H1 (cell line): ENCODE data around the gene COMMD2. TPM values are rescaled to one million over a fixed set of nuclear protein-coding genes. Genes with fewer than 3 reads are reported as not detected.

Source experiments
- GTF2F1 ChIP-seq: IDR thresholded peaks from 2 replicates; pipeline ENCODE4 v1.6.1; 2012; ENCODE audit warnings: low read depth, low read length, improper control_type of control experiment, borderline replicate concordance
- JUND ChIP-seq: IDR thresholded peaks from 2 replicates; pipeline ENCODE4 v1.6.1; 2011; ENCODE audit warnings: mild to moderate bottlenecking, improper control_type of control experiment, low read length
- KDM4A ChIP-seq: IDR thresholded peaks from one replicate; pipeline ENCODE4 v1.7.1; 2012; ENCODE audit warnings: low read depth, mild to moderate bottlenecking, moderate library complexity, low read length, inconsistent platforms; ENCODE audit not compliant: severe bottlenecking
- POLR2A ChIP-seq, 2 experiments: IDR thresholded peaks; 1 replicate in 1 of 2; 2 replicates in 1 of 2; pipeline ENCODE4 v1.6.1; 2011; ENCODE audit warnings: low read depth in 2 of 2, low read length in 2 of 2, mild to moderate bottlenecking in 2 of 2; ENCODE audit errors: control extremely low read depth in 1 of 2
- POLR2AphosphoS5 ChIP-seq: IDR thresholded peaks from 2 replicates; pipeline ENCODE4 v1.6.1; 2011; ENCODE audit warnings: low read depth, low read length
- SP4 ChIP-seq: IDR thresholded peaks from 2 replicates; pipeline ENCODE4 v1.6.1; 2012; ENCODE audit warnings: low read length, inconsistent platforms
- polyA plus RNA-seq, 7 experiments: library from polyadenylated mRNA; depleted of rRNA in 3 of 7; stranded (reverse) in 5 of 7; unstranded in 2 of 7; fragments of >200 nt in 5 of 7; fragments of 200-250 nt in 2 of 7; gene quantifications; 1 replicate in 5 of 7; 2 replicates in 1 of 7; 4 replicates in 1 of 7; pipeline versions ENCODE4 v1.2.1 to v1.2.3, GENCODE V29; 2011 to 2013; ENCODE audit warnings: missing spikeins in 2 of 7, mixed read lengths in 2 of 7
- total RNA-seq: library from RNA; stranded (reverse); fragmentation: NEBNext Ultra II Directional; extraction: Animal tissue kit (Norgen Biotek cat#: 25700); gene quantifications from 2 replicates; pipeline ENCODE4 v1.2.1, GENCODE V29; 2021
- TF ChIP-seq, protein P1 (sequence below): IDR thresholded peaks from 2 replicates; pipeline ENCODE4 v1.6.1; 2012; ENCODE audit warnings: low read length, inconsistent platforms

Gene COMMD2
- total and polyA plus RNA-seq, 2 of the 8 experiments (the other 6 are each of a cell fraction or from before 2014, with no cell fraction given): 20.2 to 57.2 TPM

DNA sequence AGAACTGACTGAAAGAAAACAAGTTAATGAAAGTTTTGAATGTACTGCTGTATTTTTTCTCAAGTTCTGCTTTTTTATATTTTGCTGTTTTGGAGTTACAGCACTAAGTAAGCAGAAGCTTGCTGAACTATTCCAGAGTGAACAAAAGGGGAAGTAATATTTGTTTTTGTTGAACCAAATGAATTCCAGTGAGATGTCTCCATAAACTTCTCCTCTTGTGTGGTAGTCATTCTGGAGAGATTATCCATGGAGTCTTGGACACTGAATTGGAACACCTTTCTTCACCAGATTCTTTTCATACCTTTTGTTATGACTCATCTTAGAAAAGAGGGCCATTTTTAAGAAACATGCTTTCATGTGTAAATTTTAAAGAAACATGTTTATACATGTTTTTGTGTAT lies 31.3 kb upstream of the COMMD2 start (continued):
- TF ChIP-seq KDM4A (no peak), POLR2A (IDR thresholded peaks at IDR 0.05; ENCODE audit: control extremely low read depth in 1 of 2, low read depth in 2 of 2, low read length in 2 of 2) (no peak), GTF2F1 (no peak), POLR2AphosphoS5 (no peak), JUND (no peak), SP4 (no peak)
- TF ChIP-seq, protein P1, sequence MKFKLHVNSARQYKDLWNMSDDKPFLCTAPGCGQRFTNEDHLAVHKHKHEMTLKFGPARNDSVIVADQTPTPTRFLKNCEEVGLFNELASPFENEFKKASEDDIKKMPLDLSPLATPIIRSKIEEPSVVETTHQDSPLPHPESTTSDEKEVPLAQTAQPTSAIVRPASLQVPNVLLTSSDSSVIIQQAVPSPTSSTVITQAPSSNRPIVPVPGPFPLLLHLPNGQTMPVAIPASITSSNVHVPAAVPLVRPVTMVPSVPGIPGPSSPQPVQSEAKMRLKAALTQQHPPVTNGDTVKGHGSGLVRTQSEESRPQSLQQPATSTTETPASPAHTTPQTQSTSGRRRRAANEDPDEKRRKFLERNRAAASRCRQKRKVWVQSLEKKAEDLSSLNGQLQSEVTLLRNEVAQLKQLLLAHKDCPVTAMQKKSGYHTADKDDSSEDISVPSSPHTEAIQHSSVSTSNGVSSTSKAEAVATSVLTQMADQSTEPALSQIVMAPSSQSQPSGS: no peak
- TF ChIP-seq, all 59 proteins: peak for 0
